ENCODE measurements around the gene LRRC15. TPM values are rescaled to one million over a fixed set of nuclear protein-coding genes. Genes with fewer than 3 reads are reported as not detected.

Gene LRRC15
- total RNA-seq, 1 donor from 2014 or later: not detected

GRCh38 chr3:194352667-194353246, 16.8 kb downstream of the LRRC15 start:
- no peaks in the 10 kb centered on the region for H3K27me3 ChIP-seq
- TF ChIP-seq POLR2A (IDR thresholded peaks at IDR 0.05) (no peak), POLR2AphosphoS5 (IDR thresholded peaks at IDR 0.05; ENCODE audit: insufficient read depth in 1 of 2, low read depth in 1 of 2) (no peak), CTCF (IDR thresholded peaks at IDR 0.05) (no peak)
- intact Hi-C loops (cut with DNase I): no loop called here
- H3K36me3 ChIP-seq: no peaks in the 10 kb centered on the region
- H3K4me3 ChIP-seq: no peak overlapping the region
- no peaks in the 10 kb centered on the region for H3K9me3 ChIP-seq
- H3K4me1 ChIP-seq: no peaks in the 10 kb centered on the region
- H3K27ac ChIP-seq: no peak overlapping the region
- DNase-seq (ENCODE audit: extremely low spot score in 2 of 2): no peak

- no peak overlapping the region for H3K27ac ChIP-seq
- intact Hi-C loops (cut with DNase I): no loop called here
- H3K27me3 ChIP-seq: no peaks in the 10 kb centered on the region
- no peaks in the 10 kb centered on the region for H3K4me1 ChIP-seq
- DNase-seq (ENCODE audit: extremely low spot score in 2 of 2): no peak
- no peaks in the 10 kb centered on the region for H3K9me3 ChIP-seq
- no peak overlapping the region for H3K4me3 ChIP-seq
- no peaks in the 10 kb centered on the region for H3K36me3 ChIP-seq
- no peak for TF ChIP-seq POLR2AphosphoS5 (IDR thresholded peaks at IDR 0.05; ENCODE audit: insufficient read depth in 1 of 2, low read depth in 1 of 2)
- no peak for TF ChIP-seq POLR2A (IDR thresholded peaks at IDR 0.05)
These were observed 17.5 kb downstream of the LRRC15 start for GRCh38 chr3:194351952-194352536.

GRCh38 chr3:194351080-194351672, 18.4 kb downstream of the LRRC15 start, which contains the start of gene CPN2:
Gene CPN2, minus strand, starts transcription at chr3:194351328. Its CDS starts 8,626 bp downstream, at chr3:194342702.
- DNase-seq (ENCODE audit: extremely low spot score in 2 of 2): no peak
- H3K36me3 ChIP-seq: no peaks in the 10 kb centered on the region
- H3K9me3 ChIP-seq: no peaks in the 10 kb centered on the region
- no peak within 1 kb of the TSS for H3K27ac ChIP-seq
- TF ChIP-seq POLR2AphosphoS5 (IDR thresholded peaks at IDR 0.05; ENCODE audit: insufficient read depth in 1 of 2, low read depth in 1 of 2) (no peak), POLR2A (IDR thresholded peaks at IDR 0.05) (no peak), CTCF (IDR thresholded peaks at IDR 0.05) (no peak)
- H3K4me1 ChIP-seq: no peaks in the 10 kb centered on the region
- no peak within 1 kb of the TSS for H3K4me3 ChIP-seq
- intact Hi-C loops (cut with DNase I): no loop called here
- no peaks in the 10 kb centered on the region for H3K27me3 ChIP-seq

GRCh38 chr3:194350726-194351071, 18.8 kb downstream of the LRRC15 start:
- Histone ChIP-seq H3K27ac (no peak overlapping the region), H3K9me3 (no peaks in the 10 kb centered on the region), H3K36me3 (no peaks in the 10 kb centered on the region), H3K27me3 (no peaks in the 10 kb centered on the region), H3K4me3 (no peak overlapping the region), H3K4me1 (no peaks in the 10 kb centered on the region)
- intact Hi-C loops (cut with DNase I): no loop called here
- TF ChIP-seq POLR2AphosphoS5 (IDR thresholded peaks at IDR 0.05; ENCODE audit: insufficient read depth in 1 of 2, low read depth in 1 of 2) (no peak), POLR2A (IDR thresholded peaks at IDR 0.05) (no peak), CTCF (IDR thresholded peaks at IDR 0.05) (no peak)
- DNase-seq (ENCODE audit: extremely low spot score in 2 of 2): no peak

- TF ChIP-seq POLR2AphosphoS5 (IDR thresholded peaks at IDR 0.05; ENCODE audit: insufficient read depth in 1 of 2, low read depth in 1 of 2) (no peak), POLR2A (IDR thresholded peaks at IDR 0.05) (no peak)
- H3K4me3 ChIP-seq: no peak overlapping the region
- H3K9me3 ChIP-seq: no peaks in the 10 kb centered on the region
- no peaks in the 10 kb centered on the region for H3K4me1 ChIP-seq
- intact Hi-C loops (cut with DNase I): no loop called here
- no peaks in the 10 kb centered on the region for H3K27me3 ChIP-seq
- no peak for DNase-seq (ENCODE audit: extremely low spot score in 2 of 2)
- no peak overlapping the region for H3K27ac ChIP-seq
- H3K36me3 ChIP-seq: no peaks in the 10 kb centered on the region
These were observed 21.2 kb downstream of the LRRC15 start for GRCh38 chr3:194348354-194348753.

GRCh38 chr3:194346621-194347020, 22.9 kb downstream of the LRRC15 start:
- intact Hi-C loops (cut with DNase I): no loop called here

More at GRCh38 chr3:194346621-194347020, 22.9 kb downstream of the LRRC15 start:
- H3K4me1 ChIP-seq: no peaks in the 10 kb centered on the region
- H3K36me3 ChIP-seq: no peaks in the 10 kb centered on the region
- H3K9me3 ChIP-seq: no peaks in the 10 kb centered on the region
- H3K27me3 ChIP-seq: no peaks in the 10 kb centered on the region
- H3K4me3 ChIP-seq: no peak overlapping the region
- TF ChIP-seq POLR2AphosphoS5 (IDR thresholded peaks at IDR 0.05; ENCODE audit: insufficient read depth in 1 of 2, low read depth in 1 of 2) (no peak), POLR2A (IDR thresholded peaks at IDR 0.05) (no peak), CTCF (IDR thresholded peaks at IDR 0.05) (no peak)
- no peak for DNase-seq (ENCODE audit: extremely low spot score in 2 of 2)
- H3K27ac ChIP-seq: no peak overlapping the region

Measured in vagina (tissue), 2 donors.